GM12873 (cell line): Measurements from ENCODE around the gene SEMA4C.

Experiments used
- TF ChIP-seq, protein P1 (sequence below): IDR thresholded peaks from 2 replicates; pipeline ENCODE4 v1.5.1; 2012; ENCODE audit warnings: low read depth, mild to moderate bottlenecking, moderate library complexity, low read length, control low read depth; ENCODE audit not compliant: insufficient read depth; ENCODE audit errors: missing control alignments

The SEMA4C gene

DNA sequence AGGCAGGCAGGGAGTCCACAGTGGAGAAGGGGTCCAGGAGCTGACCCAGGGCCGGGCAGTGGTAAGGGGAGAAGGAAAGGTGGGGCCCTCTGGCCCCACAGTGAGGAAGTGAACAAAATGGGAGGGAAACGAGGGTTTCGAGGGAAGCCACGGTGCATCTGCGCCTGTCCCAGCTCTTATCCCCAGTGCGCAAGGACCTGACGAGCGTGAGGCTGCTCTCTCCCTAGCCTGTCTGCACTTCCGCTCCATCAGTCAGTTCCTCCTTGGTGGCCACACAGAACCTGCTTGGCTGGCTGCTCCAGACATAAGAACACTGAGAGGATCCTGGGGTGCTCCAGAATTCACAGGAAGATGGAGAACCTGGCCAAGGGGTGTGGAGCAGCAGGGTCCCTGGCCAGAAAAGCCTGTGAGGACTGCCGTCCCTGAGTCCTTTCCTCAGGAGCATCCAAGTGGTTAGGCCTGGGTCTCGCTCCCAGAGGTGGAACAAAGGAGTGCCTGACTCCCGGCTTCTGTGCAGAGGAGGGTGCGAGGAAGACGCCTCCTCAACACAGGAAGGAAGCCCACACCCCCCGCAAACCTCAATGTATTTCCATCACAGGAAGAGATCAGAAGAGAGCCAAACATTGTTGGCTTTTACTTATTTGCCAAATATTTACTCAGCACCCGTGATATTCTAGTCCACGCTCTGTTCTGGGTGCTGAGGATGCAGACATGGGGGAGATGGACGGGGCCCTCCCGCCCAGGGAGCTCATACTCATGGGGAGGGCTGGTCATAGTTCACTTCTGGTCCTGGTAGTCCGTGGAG, 43.7 kb upstream of the SEMA4C start:
- TF ChIP-seq, protein P1, sequence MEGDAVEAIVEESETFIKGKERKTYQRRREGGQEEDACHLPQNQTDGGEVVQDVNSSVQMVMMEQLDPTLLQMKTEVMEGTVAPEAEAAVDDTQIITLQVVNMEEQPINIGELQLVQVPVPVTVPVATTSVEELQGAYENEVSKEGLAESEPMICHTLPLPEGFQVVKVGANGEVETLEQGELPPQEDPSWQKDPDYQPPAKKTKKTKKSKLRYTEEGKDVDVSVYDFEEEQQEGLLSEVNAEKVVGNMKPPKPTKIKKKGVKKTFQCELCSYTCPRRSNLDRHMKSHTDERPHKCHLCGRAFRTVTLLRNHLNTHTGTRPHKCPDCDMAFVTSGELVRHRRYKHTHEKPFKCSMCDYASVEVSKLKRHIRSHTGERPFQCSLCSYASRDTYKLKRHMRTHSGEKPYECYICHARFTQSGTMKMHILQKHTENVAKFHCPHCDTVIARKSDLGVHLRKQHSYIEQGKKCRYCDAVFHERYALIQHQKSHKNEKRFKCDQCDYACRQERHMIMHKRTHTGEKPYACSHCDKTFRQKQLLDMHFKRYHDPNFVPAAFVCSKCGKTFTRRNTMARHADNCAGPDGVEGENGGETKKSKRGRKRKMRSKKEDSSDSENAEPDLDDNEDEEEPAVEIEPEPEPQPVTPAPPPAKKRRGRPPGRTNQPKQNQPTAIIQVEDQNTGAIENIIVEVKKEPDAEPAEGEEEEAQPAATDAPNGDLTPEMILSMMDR: no peak

- TF ChIP-seq, protein P1: no peak
Observed at GRCh38 chr2:96913117-96913397, 43.2 kb upstream of the SEMA4C start.

DNA sequence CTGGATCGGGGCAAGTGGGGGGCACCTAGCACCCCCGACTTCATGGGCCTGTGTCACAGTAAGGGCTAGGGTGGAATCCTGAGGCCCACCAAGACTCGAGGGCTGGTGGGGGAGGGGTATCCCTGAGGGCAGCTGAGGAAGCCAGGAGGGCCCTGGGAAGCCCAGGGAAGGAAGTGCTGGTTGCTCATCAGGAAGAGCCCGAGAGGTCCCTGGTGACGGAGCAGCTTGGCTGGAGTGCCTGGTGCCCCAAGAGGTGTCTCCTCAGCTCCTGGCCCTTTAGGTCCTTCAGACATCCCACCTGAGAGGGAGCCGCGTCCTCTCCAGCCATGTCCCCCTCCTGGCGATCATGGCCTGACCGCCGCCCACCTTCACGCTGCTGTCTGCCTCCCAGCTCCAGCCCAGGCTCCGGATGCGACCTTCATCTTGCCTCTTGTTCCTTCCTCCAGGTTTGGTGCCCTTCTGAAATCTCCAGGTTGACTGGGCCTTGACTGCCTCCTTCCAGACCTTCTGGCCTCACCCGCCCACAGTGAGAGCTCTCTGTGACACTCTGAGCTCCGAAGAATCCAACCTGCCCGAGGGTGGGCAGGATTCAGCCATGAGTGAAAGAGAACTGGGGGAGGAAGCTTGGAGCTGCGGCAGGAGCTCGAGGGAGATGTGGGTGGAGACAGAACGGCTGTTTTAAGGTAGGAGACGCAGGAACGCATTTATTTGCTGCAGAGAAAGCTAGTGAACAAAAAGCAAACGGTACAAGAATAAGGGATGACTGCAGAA, 42.7 kb upstream of the SEMA4C start:
- TF ChIP-seq, protein P1: no peak

- TF ChIP-seq, protein P1: no peak
Observed at GRCh38 chr2:96909611-96910021, 39.7 kb upstream of the SEMA4C start.

DNA sequence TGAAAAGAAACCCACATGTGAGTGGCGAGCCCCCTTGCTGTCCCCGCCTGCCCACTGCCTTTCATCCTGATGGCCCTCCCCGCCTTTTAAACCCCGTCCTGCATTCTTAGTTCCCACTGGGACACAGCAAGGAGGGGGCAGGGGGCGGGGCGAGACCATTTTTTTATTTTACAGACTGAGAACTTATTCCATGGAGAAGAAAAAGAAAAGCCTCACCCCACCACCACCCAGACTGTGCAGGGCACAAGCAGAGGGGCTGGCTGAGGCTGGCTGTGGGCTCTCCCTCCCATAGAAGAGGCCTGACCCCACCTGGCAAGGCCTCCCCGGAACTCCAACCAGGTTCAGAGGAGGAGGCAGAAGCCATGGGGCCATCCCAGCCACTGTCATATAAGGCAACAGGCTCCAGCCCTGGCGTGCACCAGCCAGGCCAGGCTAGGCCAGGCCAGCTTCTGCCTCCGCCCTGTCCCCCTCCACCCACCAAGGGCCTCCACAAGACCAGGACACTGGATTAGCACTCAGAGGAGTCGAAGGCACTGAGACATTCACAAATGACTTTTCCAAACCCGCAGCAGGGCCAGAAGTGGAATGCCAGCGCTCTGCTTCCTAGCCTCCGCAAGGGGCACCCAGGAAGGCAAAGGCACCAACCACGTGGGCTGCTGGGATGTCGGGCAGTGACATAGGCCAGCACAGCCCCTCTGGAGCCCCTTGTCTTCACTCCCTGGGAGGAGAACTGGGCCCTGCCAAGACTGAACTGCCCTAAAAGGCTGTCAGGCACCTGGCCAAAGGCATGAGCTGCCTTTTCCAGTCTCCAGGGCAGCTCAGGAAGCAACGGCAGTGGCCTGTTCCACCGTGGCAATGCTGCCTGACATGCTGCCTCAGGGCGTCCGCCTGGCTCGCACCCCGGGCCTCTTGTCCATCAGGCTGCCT, 37.5 kb upstream of the SEMA4C start:
- TF ChIP-seq, protein P1: no peak

- TF ChIP-seq, protein P1: no peak
Observed at GRCh38 chr2:96906729-96907114, 36.8 kb upstream of the SEMA4C start.

DNA sequence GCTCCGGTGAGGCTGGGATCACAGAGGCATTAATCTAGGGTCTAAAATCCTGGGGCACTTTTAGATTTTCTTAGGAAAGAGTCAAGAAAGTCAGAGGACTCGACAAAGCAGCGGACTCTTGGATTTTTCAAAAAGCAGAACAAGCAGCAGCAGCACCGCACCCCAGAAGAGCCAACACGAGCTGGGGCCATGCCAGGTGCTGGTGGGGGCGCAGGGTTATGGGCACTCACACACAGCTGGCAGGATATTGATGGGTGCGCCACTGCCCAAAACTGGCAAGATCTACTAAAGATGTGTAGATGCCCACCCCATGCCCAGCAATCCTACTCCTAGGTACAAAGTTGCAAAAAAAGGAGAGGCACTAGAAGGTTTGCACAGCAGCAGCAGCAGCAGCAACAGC, 33.9 kb upstream of the SEMA4C start:
- TF ChIP-seq, protein P1: no peak
